ENCODE results near the gene GPAT2.
"Not testable (repeated sequence)": the region's sequence is repeated elsewhere in the genome, so short reads cannot be mapped to it uniquely, and the experiment has no call there.

The GPAT2 gene, protein sequence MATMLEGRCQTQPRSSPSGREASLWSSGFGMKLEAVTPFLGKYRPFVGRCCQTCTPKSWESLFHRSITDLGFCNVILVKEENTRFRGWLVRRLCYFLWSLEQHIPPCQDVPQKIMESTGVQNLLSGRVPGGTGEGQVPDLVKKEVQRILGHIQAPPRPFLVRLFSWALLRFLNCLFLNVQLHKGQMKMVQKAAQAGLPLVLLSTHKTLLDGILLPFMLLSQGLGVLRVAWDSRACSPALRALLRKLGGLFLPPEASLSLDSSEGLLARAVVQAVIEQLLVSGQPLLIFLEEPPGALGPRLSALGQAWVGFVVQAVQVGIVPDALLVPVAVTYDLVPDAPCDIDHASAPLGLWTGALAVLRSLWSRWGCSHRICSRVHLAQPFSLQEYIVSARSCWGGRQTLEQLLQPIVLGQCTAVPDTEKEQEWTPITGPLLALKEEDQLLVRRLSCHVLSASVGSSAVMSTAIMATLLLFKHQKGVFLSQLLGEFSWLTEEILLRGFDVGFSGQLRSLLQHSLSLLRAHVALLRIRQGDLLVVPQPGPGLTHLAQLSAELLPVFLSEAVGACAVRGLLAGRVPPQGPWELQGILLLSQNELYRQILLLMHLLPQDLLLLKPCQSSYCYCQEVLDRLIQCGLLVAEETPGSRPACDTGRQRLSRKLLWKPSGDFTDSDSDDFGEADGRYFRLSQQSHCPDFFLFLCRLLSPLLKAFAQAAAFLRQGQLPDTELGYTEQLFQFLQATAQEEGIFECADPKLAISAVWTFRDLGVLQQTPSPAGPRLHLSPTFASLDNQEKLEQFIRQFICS

GRCh38 chr2:96034792-96035191 lies at the start of gene GPAT2:
Gene GPAT2 (minus strand): TSS chr2:96034916. CDS start chr2:96032359, 2,557 bp downstream.
- not testable (repeated sequence) for DNase-seq (ENCODE audit: low spot score)

GRCh38 chr2:96083989-96084857 lies 49.5 kb upstream of the GPAT2 start:
- DNase-seq (ENCODE audit: low spot score) = no peak

GRCh38 chr2:96083064-96083939 lies 48.6 kb upstream of the GPAT2 start:
- DNase-seq (ENCODE audit: low spot score) = no peak

DNA sequence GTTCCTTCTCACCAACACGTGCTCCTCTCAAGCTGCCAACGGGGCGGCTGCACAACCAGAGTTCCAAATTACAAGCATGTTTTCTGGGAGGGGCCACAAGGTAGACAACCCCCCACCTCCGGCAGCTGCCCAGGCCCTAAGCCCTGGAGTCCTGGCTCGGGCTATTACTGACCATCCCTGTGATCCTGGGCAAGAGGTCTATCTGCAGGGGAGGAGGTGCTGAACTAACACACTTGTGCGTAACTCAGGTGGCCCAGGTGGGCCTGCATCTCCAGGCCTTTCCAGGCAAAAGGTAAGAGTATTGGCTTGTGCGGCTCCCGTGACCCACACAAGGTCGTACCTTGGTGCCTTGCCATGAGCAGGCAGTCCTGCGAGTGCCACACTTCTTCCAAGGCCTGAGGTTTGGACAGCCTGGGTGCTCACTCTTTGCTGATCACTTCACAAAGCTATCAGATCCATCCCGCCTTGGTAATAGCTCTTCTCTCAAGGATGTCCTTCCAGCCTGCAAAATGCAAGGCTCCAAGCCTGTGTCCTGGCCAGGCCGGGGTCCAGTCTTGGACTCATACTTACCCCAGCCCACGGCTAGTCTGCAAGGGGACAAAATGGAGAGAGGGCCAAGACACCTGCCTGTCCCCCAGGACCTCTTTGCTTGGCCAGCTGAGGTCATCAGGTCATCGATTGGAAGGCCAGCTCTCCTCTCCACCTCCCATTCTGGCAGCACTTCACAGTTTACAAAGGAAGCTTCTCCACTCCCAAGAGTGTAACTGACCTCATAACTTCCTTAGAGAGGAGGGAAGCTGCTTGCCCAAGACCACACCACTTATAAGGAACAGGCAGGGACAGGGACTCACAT lies 47.7 kb upstream of the GPAT2 start:
- no peak for DNase-seq (ENCODE audit: low spot score)

- no peak for DNase-seq (ENCODE audit: low spot score)
Observed at GRCh38 chr2:96081042-96081441, 46.3 kb upstream of the GPAT2 start.

- no peak for DNase-seq (ENCODE audit: low spot score)
Observed at GRCh38 chr2:96075199-96075771, 40.6 kb upstream of the GPAT2 start.

DNA sequence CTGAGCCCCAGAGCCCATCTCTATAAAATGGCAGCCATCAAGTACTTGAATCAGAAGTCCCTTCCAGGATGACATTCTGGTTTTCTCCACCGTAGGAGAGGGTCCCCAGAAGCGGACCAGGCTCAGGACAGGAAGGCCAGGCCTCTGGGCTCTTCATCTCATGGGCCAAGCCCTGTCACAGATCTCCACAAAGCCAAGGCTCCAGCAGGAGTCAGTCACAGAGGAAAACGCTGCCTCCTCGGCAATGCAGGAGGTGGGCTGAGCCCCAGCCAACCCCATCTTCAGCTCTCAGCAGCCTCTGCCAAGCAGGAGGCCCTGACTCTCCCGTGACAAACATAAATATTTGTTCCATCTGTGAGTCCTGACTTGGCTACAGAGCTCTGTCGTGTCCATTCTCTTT lies 39.4 kb upstream of the GPAT2 start:
- no peak for DNase-seq (ENCODE audit: low spot score)

- no peak for DNase-seq (ENCODE audit: low spot score)
Observed at GRCh38 chr2:96073170-96073775, 38.6 kb upstream of the GPAT2 start.

- DNase-seq (ENCODE audit: low spot score) = no peak
Observed at GRCh38 chr2:96072746-96073145, 38.0 kb upstream of the GPAT2 start.

DNA sequence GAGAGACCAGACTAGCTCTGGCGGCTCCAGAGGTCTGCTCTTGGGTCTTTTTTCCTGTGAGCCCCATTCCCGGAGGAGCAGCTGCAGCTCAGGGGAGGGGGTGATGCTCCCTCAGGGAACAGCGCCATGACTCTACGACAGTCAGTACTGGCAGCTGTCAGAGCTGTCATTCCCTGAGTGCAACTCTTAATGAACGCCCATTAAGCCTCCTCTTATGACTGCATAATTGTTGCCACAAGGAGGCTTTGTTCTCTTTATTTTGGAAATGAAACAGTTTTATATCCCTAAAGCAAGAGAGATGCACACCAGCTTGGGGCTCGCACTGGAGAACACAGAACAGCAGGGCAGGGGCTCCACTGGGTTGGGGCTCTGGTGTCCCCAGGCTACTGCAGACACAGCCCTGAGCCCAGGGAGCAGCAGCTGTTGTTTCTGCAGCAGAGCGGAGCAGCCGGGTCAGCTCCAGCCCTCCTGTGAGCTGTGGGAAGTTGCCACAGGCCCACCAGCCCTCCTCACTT lies 37.3 kb upstream of the GPAT2 start:
- not testable (repeated sequence) for DNase-seq (ENCODE audit: low spot score)

- not testable (repeated sequence) for DNase-seq (ENCODE audit: low spot score)
Observed at GRCh38 chr2:96071087-96071976, 36.6 kb upstream of the GPAT2 start.

GRCh38 chr2:96070351-96070750 lies 35.6 kb upstream of the GPAT2 start:
- not testable (repeated sequence) for DNase-seq (ENCODE audit: low spot score)

DNA sequence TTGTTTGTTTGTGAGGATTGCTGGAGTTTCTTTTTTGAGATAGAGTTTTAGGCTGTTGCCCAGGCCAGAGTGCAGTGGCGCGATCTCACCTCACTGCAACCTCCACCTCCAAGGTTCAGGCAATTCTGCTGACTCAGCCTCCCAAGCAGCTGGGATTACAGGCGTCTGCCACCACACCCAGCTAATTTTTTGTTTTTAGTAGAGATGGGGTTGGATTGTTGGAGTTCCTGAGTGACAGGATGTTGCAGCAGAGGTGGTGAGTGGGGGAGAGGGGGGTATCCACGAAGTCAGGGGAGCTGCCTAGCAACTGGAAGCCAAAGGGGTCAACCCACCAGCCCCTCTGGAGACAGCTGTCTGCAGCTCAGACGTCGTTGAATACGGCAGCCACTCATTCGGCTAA lies 35.2 kb upstream of the GPAT2 start:
- DNase-seq (ENCODE audit: low spot score) = not testable (repeated sequence)

- not testable (repeated sequence) for DNase-seq (ENCODE audit: low spot score)
Observed at GRCh38 chr2:96067902-96068581, 33.3 kb upstream of the GPAT2 start.

DNA sequence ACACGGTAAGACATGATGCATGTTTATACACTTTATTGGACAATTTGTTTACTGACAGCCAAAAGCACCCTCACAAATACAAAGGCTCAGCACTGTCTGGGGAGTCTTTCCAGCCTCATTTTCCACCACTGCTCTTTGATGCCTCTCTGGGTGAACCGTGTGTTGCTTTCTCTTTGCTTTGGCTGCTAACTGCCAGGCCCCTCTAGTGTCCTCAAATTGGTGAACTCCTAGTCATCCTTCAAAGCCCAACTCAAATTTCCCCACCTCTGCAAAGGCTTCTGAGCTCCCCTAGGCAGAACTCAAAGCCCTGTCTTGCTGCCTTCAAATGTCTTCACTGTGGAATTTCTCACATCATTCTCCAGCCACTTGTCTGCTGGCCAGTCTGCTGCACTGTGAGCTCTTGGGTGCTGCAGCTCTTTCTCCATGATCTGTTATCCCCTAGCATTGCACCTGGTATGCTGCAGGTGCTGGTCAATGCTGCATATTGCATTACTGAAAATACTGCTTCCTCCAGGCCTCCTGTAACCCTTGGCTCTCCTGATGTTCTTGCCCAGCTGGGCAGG lies 32.5 kb upstream of the GPAT2 start:
- not testable (repeated sequence) for DNase-seq (ENCODE audit: low spot score)

- DNase-seq (ENCODE audit: low spot score) = not testable (repeated sequence)
Observed at GRCh38 chr2:96066511-96066910, 31.8 kb upstream of the GPAT2 start.

GRCh38 chr2:96065954-96066353 lies 31.2 kb upstream of the GPAT2 start:
- DNase-seq (ENCODE audit: low spot score) = not testable (repeated sequence)
